Activated CD8-positive, alpha-beta T cell treated with anti-CD3 and anti-CD28 coated beads, Interleukin-2, amount 10 ng/mL, durations not matched to agents 7 days and 5 days (primary cell): Measurements from ENCODE around the gene POU2AF1. TPM values are rescaled to one million over a fixed set of nuclear protein-coding genes. Genes with fewer than 3 reads are reported as not detected.

Experiments
- ATAC-seq: fragments of 150-1000 bp; cut with Tn5 transposase; one replicate; pipeline ENCODE4 v1.10.0; 2021; ENCODE audit warnings: moderate library complexity
- CTCF ChIA-PET: fragments of 350-600 bp; sonication (Branson Sonifier 250); formaldehyde crosslinking; loops from one replicate; lab custom pipeline; 2021; ENCODE audit warnings: antibody characterized with exemption; lab: Charles Lee
- POLR2A ChIA-PET: fragments of 350-600 bp; sonication (Branson Sonifier 250); formaldehyde crosslinking; loops from one replicate; lab custom pipeline; 2021; ENCODE audit warnings: antibody characterized with exemption; lab: Charles Lee
- DNase-seq: peaks from one replicate; pipeline ENCODE4 v3.0.0-alpha.2; 2020
- H3K27ac Mint-ChIP-seq: one replicate; pipeline ENCODE4 v1.8.0; 2021; ENCODE audit warnings: mild to moderate bottlenecking, mixed read lengths
- H3K27me3 Mint-ChIP-seq: one replicate; pipeline ENCODE4 v1.8.0; 2021; ENCODE audit warnings: low read depth, mixed read lengths
- H3K36me3 Mint-ChIP-seq: one replicate; pipeline ENCODE4 v1.8.0; 2021; ENCODE audit warnings: low read depth, mixed read lengths
- H3K4me1 Mint-ChIP-seq: one replicate; pipeline ENCODE4 v1.8.0; 2021; ENCODE audit warnings: low read depth, mixed read lengths
- H3K4me3 Mint-ChIP-seq: one replicate; pipeline ENCODE4 v1.8.0; 2021; ENCODE audit warnings: mild to moderate bottlenecking, mixed read lengths
- H3K9me3 Mint-ChIP-seq: one replicate; pipeline ENCODE4 v1.8.0; 2022; ENCODE audit warnings: mixed read lengths; ENCODE audit not compliant: insufficient read depth
- total RNA-seq, 2 experiments: library from RNA; stranded (reverse); gene quantifications; one replicate each; pipeline ENCODE4 v1.2.3, GENCODE V29; 2021

The POU2AF1 gene
- total RNA-seq, 2 experiments from 2014 or later, result 1.7 to 2.4 TPM

- H3K9me3 Mint-ChIP-seq, result no peaks in the 10 kb centered on the region
- ATAC-seq (peak; percentile 37), DNase-seq (no peak)
- no peaks in the 10 kb centered on the region for H3K27me3 Mint-ChIP-seq
- H3K27ac Mint-ChIP-seq, result peak overlapping the region; percentile 82
- H3K4me3 Mint-ChIP-seq, result no peak overlapping the region
- H3K4me1 Mint-ChIP-seq, result peaks cover 55% of the 10 kb centered on the region
- CTCF ChIA-PET, result interaction anchor here (0.6 to 13.0 kb wide), 10 partner anchors 11 to 137 kb away, joined by 3 to 158 read pairs (median 4); no protein-coding TSS in a partner anchor
- H3K36me3 Mint-ChIP-seq, result no peaks in the 10 kb centered on the region
- POLR2A ChIA-PET, result interaction anchor here (1.2 to 3.3 kb wide), 3 partner anchors 10 to 39 kb away, joined by 3 to 12 read pairs (median 8); partner anchors contain the start of gene POU2AF1
Measured at GRCh38 chr11:111417766-111418435, 38.8 kb upstream of the POU2AF1 start.

- H3K27ac Mint-ChIP-seq, result peak overlapping the region; percentile 82
- peak; percentile 68 for ATAC-seq
- no peak overlapping the region for H3K4me3 Mint-ChIP-seq
- ChIA-PET POLR2A (interaction anchor here (1.2 to 3.3 kb wide), 3 partner anchors 11 to 38 kb away, joined by 3 to 12 read pairs (median 8); partner anchors contain the start of gene POU2AF1), CTCF (interaction anchor here (0.6 to 13.0 kb wide), 9 partner anchors 12 to 136 kb away, joined by 3 to 158 read pairs (median 4); no protein-coding TSS in a partner anchor)
- DNase-seq, result peak; percentile 29
- H3K27me3 Mint-ChIP-seq, result no peaks in the 10 kb centered on the region
- H3K9me3 Mint-ChIP-seq, result no peaks in the 10 kb centered on the region
- H3K36me3 Mint-ChIP-seq, result no peaks in the 10 kb centered on the region
- H3K4me1 Mint-ChIP-seq, result peaks cover 55% of the 10 kb centered on the region
Measured at GRCh38 chr11:111417011-111417765, 38.1 kb upstream of the POU2AF1 start.

- H3K9me3 Mint-ChIP-seq, result no peaks in the 10 kb centered on the region
- DNase-seq (no peak), ATAC-seq (no peak)
- H3K27me3 Mint-ChIP-seq, result no peaks in the 10 kb centered on the region
- H3K4me1 Mint-ChIP-seq, result peaks cover 55% of the 10 kb centered on the region
- peak overlapping the region; percentile 82 for H3K27ac Mint-ChIP-seq
- CTCF ChIA-PET, result interaction anchor here (1.0 to 13.0 kb wide), 8 partner anchors 13 to 135 kb away, joined by 3 to 158 read pairs (median 4); no protein-coding TSS in a partner anchor
- H3K4me3 Mint-ChIP-seq, result no peak overlapping the region
- no peaks in the 10 kb centered on the region for H3K36me3 Mint-ChIP-seq
- POLR2A ChIA-PET, result interaction anchor here (1.2 to 3.3 kb wide), 3 partner anchors 12 to 37 kb away, joined by 3 to 12 read pairs (median 8); partner anchors contain the start of gene POU2AF1
Measured at GRCh38 chr11:111416231-111416960, 37.3 kb upstream of the POU2AF1 start.

- no peaks in the 10 kb centered on the region for H3K36me3 Mint-ChIP-seq
- H3K27me3 Mint-ChIP-seq, result no peaks in the 10 kb centered on the region
- DNase-seq, result no peak
- ATAC-seq, result no peak
- H3K4me1 Mint-ChIP-seq, result peaks cover 59% of the 10 kb centered on the region
- peak overlapping the region; percentile 75 for H3K27ac Mint-ChIP-seq
- ChIA-PET POLR2A (interaction anchor here (0.6 to 1.5 kb wide), 2 partner anchors 36 to 289 kb away, joined by 3 read pairs; partner anchors contain the start of gene POU2AF1), CTCF (interaction anchor here (1.0 to 13.0 kb wide), 5 partner anchors 8 to 132 kb away, joined by 4 to 158 read pairs (median 6); no protein-coding TSS in a partner anchor)
- H3K9me3 Mint-ChIP-seq, result no peaks in the 10 kb centered on the region
- H3K4me3 Mint-ChIP-seq, result no peak overlapping the region
Measured at GRCh38 chr11:111414936-111415335, 35.9 kb upstream of the POU2AF1 start.

GRCh38 chr11:111414267-111414931 is 35.3 kb upstream of the POU2AF1 start:
- no peaks in the 10 kb centered on the region for H3K36me3 Mint-ChIP-seq
- ATAC-seq, result no peak
- no peaks in the 10 kb centered on the region for H3K9me3 Mint-ChIP-seq
- POLR2A ChIA-PET, result interaction anchor here (0.6 to 1.5 kb wide), 3 partner anchors 35 to 328 kb away, joined by 3 read pairs; partner anchors contain the start of gene POU2AF1
- H3K27ac Mint-ChIP-seq, result peak overlapping the region; percentile 75
- peak overlapping the region; percentile 12 for H3K4me3 Mint-ChIP-seq
- no peaks in the 10 kb centered on the region for H3K27me3 Mint-ChIP-seq
- DNase-seq, result no peak
- H3K4me1 Mint-ChIP-seq, result peaks cover 60% of the 10 kb centered on the region
- CTCF ChIA-PET, result interaction anchor here (1.0 to 13.0 kb wide), 5 partner anchors 9 to 132 kb away, joined by 4 to 158 read pairs (median 6); no protein-coding TSS in a partner anchor

- ChIA-PET CTCF (interaction anchor here (1.5 to 13.0 kb wide), 4 partner anchors 10 to 136 kb away, joined by 3 to 158 read pairs (median 14); no protein-coding TSS in a partner anchor), POLR2A (interaction anchor here (1.5 kb wide), 1 partner anchor 34 kb away, joined by 3 read pairs; the partner anchor contains the start of gene POU2AF1)
- Mint-ChIP-seq H3K27ac (no peak overlapping the region), H3K4me1 (peaks cover 60% of the 10 kb centered on the region), H3K36me3 (no peaks in the 10 kb centered on the region), H3K27me3 (no peaks in the 10 kb centered on the region), H3K4me3 (no peak overlapping the region), H3K9me3 (no peaks in the 10 kb centered on the region)
- ATAC-seq (no peak), DNase-seq (no peak)
Measured at GRCh38 chr11:111413849-111414248, 34.8 kb upstream of the POU2AF1 start.

GRCh38 chr11:111412293-111412692 is 33.2 kb upstream of the POU2AF1 start:
- Mint-ChIP-seq H3K4me3 (no peak overlapping the region), H3K27ac (no peak overlapping the region), H3K27me3 (no peaks in the 10 kb centered on the region), H3K36me3 (no peaks in the 10 kb centered on the region), H3K4me1 (peaks cover 49% of the 10 kb centered on the region), H3K9me3 (no peaks in the 10 kb centered on the region)
- ChIA-PET CTCF (interaction anchor here (0.8 to 13.0 kb wide), 4 partner anchors 10 to 17 kb away, joined by 3 to 158 read pairs (median 12); no protein-coding TSS in a partner anchor), POLR2A (no interaction called here)
- no peak for ATAC-seq
- DNase-seq, result no peak

GRCh38 chr11:111411456-111411855 is 32.4 kb upstream of the POU2AF1 start:
- no peak for ATAC-seq
- POLR2A ChIA-PET, result no interaction called here
- no peak overlapping the region for H3K4me3 Mint-ChIP-seq
- no peaks in the 10 kb centered on the region for H3K9me3 Mint-ChIP-seq
- no peaks in the 10 kb centered on the region for H3K36me3 Mint-ChIP-seq
- CTCF ChIA-PET, result interaction anchor here (0.8 to 13.0 kb wide), 5 partner anchors 8 to 129 kb away, joined by 3 to 158 read pairs (median 4); no protein-coding TSS in a partner anchor
- H3K27ac Mint-ChIP-seq, result no peak overlapping the region
- H3K27me3 Mint-ChIP-seq, result no peaks in the 10 kb centered on the region
- peaks cover 42% of the 10 kb centered on the region for H3K4me1 Mint-ChIP-seq
- no peak for DNase-seq

GRCh38 chr11:111410951-111411350 is 31.9 kb upstream of the POU2AF1 start:
- CTCF ChIA-PET, result interaction anchor here (1.0 to 13.0 kb wide), 5 partner anchors 8 to 36 kb away, joined by 3 to 158 read pairs (median 14); no protein-coding TSS in a partner anchor
- DNase-seq, result no peak

GRCh38 chr11:111409915-111410314 is 30.8 kb upstream of the POU2AF1 start:
- no peaks in the 10 kb centered on the region for H3K27me3 Mint-ChIP-seq
- H3K9me3 Mint-ChIP-seq, result peaks cover under 1% of the 10 kb centered on the region
- peaks cover 31% of the 10 kb centered on the region for H3K4me1 Mint-ChIP-seq
- ATAC-seq (no peak), DNase-seq (no peak)
- no peaks in the 10 kb centered on the region for H3K36me3 Mint-ChIP-seq
- ChIA-PET POLR2A (interaction anchor here (0.8 kb wide), 1 partner anchor 1112 kb away, joined by 3 read pairs; no protein-coding TSS in a partner anchor), CTCF (interaction anchor here (1.0 to 5.4 kb wide), 4 partner anchors 13 to 127 kb away, joined by 3 to 21 read pairs (median 8); no protein-coding TSS in a partner anchor)
- no peak overlapping the region for H3K4me3 Mint-ChIP-seq
- H3K27ac Mint-ChIP-seq, result no peak overlapping the region

More at GRCh38 chr11:111410951-111411350, 31.9 kb upstream of the POU2AF1 start:
- no peak for ATAC-seq
- Mint-ChIP-seq H3K27ac (no peak overlapping the region), H3K9me3 (no peaks in the 10 kb centered on the region), H3K36me3 (no peaks in the 10 kb centered on the region), H3K4me1 (peaks cover 39% of the 10 kb centered on the region), H3K4me3 (no peak overlapping the region), H3K27me3 (no peaks in the 10 kb centered on the region)
- POLR2A ChIA-PET, result no interaction called here
